ENCODE data around the gene TRAPPC3.

The TRAPPC3 gene

DNA sequence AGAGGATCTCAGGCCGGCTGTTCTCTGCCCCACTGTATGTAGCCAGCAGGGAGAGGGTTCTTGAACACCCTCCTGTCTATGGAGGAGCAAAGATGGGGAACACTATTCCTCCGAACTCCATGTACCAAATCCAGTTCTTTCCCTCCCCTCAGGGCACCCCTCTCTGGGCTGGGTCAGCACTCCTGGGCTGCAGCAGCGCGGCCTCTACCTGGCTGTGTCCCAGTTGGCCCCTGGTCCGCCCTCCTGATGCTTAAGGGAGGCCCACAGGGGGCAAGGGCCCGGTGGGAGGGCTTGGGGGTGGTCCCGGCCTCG lies 61.1 kb downstream of the TRAPPC3 start:
- in situ Hi-C loops (cut with HindIII; ENCODE audit: low sequenced_read_pairs), result no loop called here

DNA sequence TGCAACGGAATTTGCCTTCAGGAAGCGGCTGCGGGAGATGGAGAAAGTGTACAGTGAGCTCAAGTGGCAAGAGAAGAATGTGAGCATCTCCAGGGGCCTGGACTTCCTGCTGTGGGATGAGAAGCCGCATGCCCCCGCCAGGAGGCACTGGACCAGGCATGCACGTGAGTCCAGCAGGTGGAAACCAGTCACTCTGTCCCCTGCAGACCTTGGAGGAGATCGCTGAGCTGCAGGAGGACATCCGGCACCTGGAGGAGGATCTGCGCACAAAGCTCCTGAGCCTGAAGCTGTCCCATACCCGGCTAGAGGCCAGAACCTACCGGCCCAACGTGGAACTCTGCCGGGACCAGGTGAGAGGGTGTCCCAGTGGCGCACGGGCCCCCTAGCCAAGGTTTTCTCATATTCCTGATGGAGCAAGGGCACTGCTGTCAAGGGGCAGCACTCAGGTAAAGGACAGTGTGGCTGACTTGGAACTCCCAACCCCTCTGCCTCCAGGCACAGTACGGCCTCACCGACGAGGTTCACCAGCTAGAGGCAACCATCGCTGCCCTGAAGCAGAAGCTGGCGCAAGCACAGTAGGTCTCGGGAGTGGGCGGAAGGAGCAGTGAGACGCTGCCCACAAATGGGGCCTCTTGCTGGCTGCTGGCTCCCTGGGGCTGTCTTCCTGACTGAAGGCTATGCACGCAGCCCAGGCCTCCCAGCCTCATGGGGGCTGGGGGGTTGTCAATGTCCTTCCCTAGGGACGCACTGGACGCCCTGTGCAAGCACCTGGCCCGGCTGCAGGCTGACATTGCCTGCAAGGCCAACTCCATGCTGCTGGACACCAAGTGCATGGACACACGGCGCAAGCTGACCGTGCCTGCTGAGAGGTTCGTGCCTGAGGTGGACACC lies 61.8 kb downstream of the TRAPPC3 start:
- in situ Hi-C loops (cut with HindIII; ENCODE audit: low sequenced_read_pairs), result no loop called here
